HepG2 (cell line): Measurements from ENCODE around the gene HEBP1. TPM values are rescaled to one million over a fixed set of nuclear protein-coding genes. Genes with fewer than 3 reads are reported as not detected.
A peak's percentile ranks its signal among the peaks of the same experiment; 100 is the strongest.

Experiments used
- ATAC-seq: fragments of 200-7000 bp; cut with Tn5 transposase; 3 replicates; pipeline ENCODE4 v1.9.1; 2020; ENCODE audit warnings: mild to moderate bottlenecking, moderate library complexity
- BruUV-seq: library from RNA; stranded (reverse); fragments of 400-500 nt; replicated peaks from 2 replicates; lab custom pipeline; 2021; lab: Mats Ljungman, UMichigan
- CTCF ChIA-PET: fragments of 300-600 bp; formaldehyde crosslinking; extraction: SDS; loops from one replicate; lab custom pipeline; 2021; ENCODE audit warnings: low total read pairs, inconsistent platforms, low intra/inter-chr PET ratio; lab: Yijun Ruan, JAX
- POLR2A ChIA-PET: fragments of 350-600 bp; sonication (Branson Sonifier 250); formaldehyde crosslinking; loops from one replicate; lab custom pipeline; 2020; ENCODE audit warnings: antibody characterized with exemption, inconsistent platforms; lab: Yijun Ruan, JAX
- DNase-seq: peaks from one replicate; pipeline ENCODE4 v3.0.0-alpha.2; 2015; ENCODE audit warnings: low spot score
- FAIRE-seq: peaks from 3 replicates; lab custom pipeline; 2011; peaks lifted over from hg19 to GRCh38; lab: Jason Lieb, UNC
- H2AFZ ChIP-seq: one replicate; pipeline ENCODE4 v1.6.1; 2011; ENCODE audit warnings: low read length, inconsistent platforms
- H3K27ac ChIP-seq: fragments of 300-600 bp; 3 replicates; pipeline ENCODE4 v1.8.0; 2011; ENCODE audit warnings: mixed run types, mild to moderate bottlenecking, mixed read lengths, low read length, inconsistent platforms; ENCODE audit not compliant: insufficient read depth; ENCODE audit errors: extremely low read length
- H3K27me3 ChIP-seq, 2 experiments: fragments of 200-600 bp in 1 of 2; 2 replicates in 1 of 2; 3 replicates in 1 of 2; pipeline versions ENCODE4 v1.6.0 to v1.8.0; 2011; ENCODE audit warnings: low read length in 2 of 2, mild to moderate bottlenecking in 2 of 2, moderate library complexity in 2 of 2, inconsistent platforms in 1 of 2; ENCODE audit not compliant: insufficient read depth in 2 of 2, control insufficient read depth in 1 of 2
- H3K36me3 ChIP-seq, 2 experiments: fragments of 200-600 bp in 1 of 2; replicated peaks in 1 of 2; 2 replicates in 1 of 2; 3 replicates in 1 of 2; pipeline versions ENCODE4 v1.5.1 to v1.8.0; 2011; ENCODE audit warnings: low read length in 2 of 2, inconsistent platforms in 1 of 2; ENCODE audit not compliant: insufficient read depth in 2 of 2, control insufficient read depth in 1 of 2
- H3K4me1 ChIP-seq: 2 replicates; pipeline ENCODE4 v1.5.1; 2012; ENCODE audit warnings: low read length, inconsistent platforms; ENCODE audit not compliant: insufficient read depth
- H3K4me2 ChIP-seq: 2 replicates; pipeline ENCODE4 v1.6.0; 2011; ENCODE audit warnings: low read depth, low read length, inconsistent platforms
- H3K4me3 ChIP-seq, 3 experiments: fragments of 200-600 bp in 1 of 3; sonication (generic), shearing (Covaris generic) in 1 of 3; replicated peaks in 1 of 3; 2 replicates each; pipeline ENCODE4 v1.5.1; 2011 to 2016; ENCODE audit warnings: low read length in 3 of 3, inconsistent platforms in 2 of 3, low read depth in 2 of 3, mild to moderate bottlenecking in 2 of 3, control low read depth in 1 of 3, mixed read lengths in 1 of 3; ENCODE audit not compliant: insufficient read depth in 1 of 3
- H3K79me2 ChIP-seq: one replicate; pipeline ENCODE4 v1.6.1; 2011; ENCODE audit warnings: low read length, inconsistent platforms; ENCODE audit not compliant: insufficient read depth
- H3K9ac ChIP-seq: 2 replicates; pipeline ENCODE4 v1.6.0; 2011; ENCODE audit warnings: mild to moderate bottlenecking, low read depth, low read length, inconsistent platforms; ENCODE audit not compliant: insufficient read depth
- H3K9me3 ChIP-seq: 2 replicates; pipeline ENCODE4 v1.5.1; 2012; ENCODE audit warnings: mild to moderate bottlenecking, low read length
- H4K20me1 ChIP-seq: 2 replicates; pipeline ENCODE4 v1.6.0; 2011; ENCODE audit warnings: inconsistent platforms, mild to moderate bottlenecking, low read length, moderate library complexity; ENCODE audit not compliant: insufficient read depth
- ETV5 ChIP-seq: IDR thresholded peaks from 2 replicates; pipeline ENCODE4 v1.6.1; 2018; ENCODE audit warnings: missing biosample characterization, missing genetic modification reagents, inconsistent platforms, borderline replicate concordance
- NR2C2 ChIP-seq: sonication (generic); formaldehyde crosslinking; IDR thresholded peaks from 2 replicates; pipeline ENCODE4 v1.4.0; 2020; ENCODE audit warnings: missing genetic modification reagents, mild to moderate bottlenecking, moderate library complexity, borderline replicate concordance
- NR2F2 ChIP-seq: IDR thresholded peaks from 2 replicates; pipeline ENCODE4 v1.6.1; 2012; ENCODE audit warnings: low read depth, inconsistent platforms, borderline replicate concordance
- PHF21A ChIP-seq: sonication (generic); formaldehyde crosslinking; IDR thresholded peaks from 2 replicates; pipeline ENCODE4 v1.5.0; 2020; ENCODE audit warnings: mild to moderate bottlenecking, missing genetic modification reagents
- PHF5A ChIP-seq: IDR thresholded peaks from one replicate; pipeline ENCODE4 v1.6.1; 2018; ENCODE audit warnings: low read depth, missing genetic modification reagents; ENCODE audit not compliant: unreplicated experiment
- SETDB1 ChIP-seq: sonication (generic); formaldehyde crosslinking; IDR thresholded peaks from 2 replicates; pipeline ENCODE4 v1.5.1; 2020; ENCODE audit warnings: missing genetic modification reagents, mild to moderate bottlenecking, borderline replicate concordance
- ZFP90 ChIP-seq: sonication (generic); formaldehyde crosslinking; IDR thresholded peaks from 2 replicates; pipeline ENCODE4 v1.8.0; 2022; ENCODE audit warnings: missing genetic modification reagents, mild to moderate bottlenecking, inconsistent platforms, borderline replicate concordance
- ZNF232 ChIP-seq: sonication (generic); formaldehyde crosslinking; IDR thresholded peaks from 2 replicates; pipeline ENCODE4 v1.4.0; 2020; ENCODE audit warnings: missing genetic modification reagents, borderline replicate concordance
- ZNF253 ChIP-seq: sonication (generic); formaldehyde crosslinking; IDR thresholded peaks from 2 replicates; pipeline ENCODE4 v1.8.0; 2022; ENCODE audit warnings: mild to moderate bottlenecking, missing genetic modification reagents, borderline replicate concordance
- ZNF777 ChIP-seq: sonication (generic); formaldehyde crosslinking; IDR thresholded peaks from 2 replicates; pipeline ENCODE4 v1.4.0; 2020; ENCODE audit warnings: missing genetic modification reagents
- WGBS: methylation state at CpG from one replicate; pipeline ENCODE4 v1.1.6; 2017; ENCODE audit warnings: low lambda C conversion rate; 5-methylcytosine and 5-hydroxymethylcytosine counted together
- in situ Hi-C: cut with HindIII; loops from 2 replicates; pipeline ENCODE4 v1.10.0; 2017; ENCODE audit warnings: low pct_unique_long_range_greater_than_20kb; ENCODE audit not compliant: extremely low pct_ligation_motif_present
- intact Hi-C: fragments of 100-400 bp; cut with micrococcal nuclease; formaldehyde crosslinking; loops from one replicate; pipeline ENCODE4 v1.10.0; 2022; ENCODE audit not compliant: unreplicated experiment
- polyA plus RNA-seq, 8 experiments: library from polyadenylated mRNA; depleted of rRNA in 3 of 8; stranded (reverse) in 7 of 8; unstranded in 1 of 8; fragments of >200 nt; fragmentation: Illumina TruSeq in 4 of 8; extraction: Trizol in 4 of 8; gene quantifications; 2 replicates each; pipeline versions ENCODE4 v1.2.1 to v1.2.3, GENCODE V29; 2011 to 2016; ENCODE audit warnings: low read depth in 4 of 8, missing spikeins in 1 of 8, mixed read lengths in 1 of 8; ENCODE audit not compliant: insufficient read depth in 1 of 8
- total RNA-seq, 5 experiments: library from RNA; depleted of rRNA; stranded (reverse); fragments of >200 nt; fragmentation: Illumina TruSeq; extraction: Trizol; gene quantifications; 2 replicates each; pipeline ENCODE4 v1.2.3, GENCODE V29; 2016; ENCODE audit warnings: low read depth in 1 of 5
- TF ChIP-seq, protein P1 (sequence below): sonication (generic); formaldehyde crosslinking; IDR thresholded peaks from 2 replicates; pipeline ENCODE4 v1.8.1; 2022; ENCODE audit warnings: low read depth, mild to moderate bottlenecking, missing genetic modification reagents
- TF ChIP-seq, protein P2 (sequence below): sonication (generic); formaldehyde crosslinking; IDR thresholded peaks from 2 replicates; pipeline ENCODE4 v1.4.0; 2020; ENCODE audit warnings: missing genetic modification reagents
- TF ChIP-seq, protein P3 (sequence below): sonication (generic); formaldehyde crosslinking; IDR thresholded peaks from 2 replicates; pipeline ENCODE4 v1.4.0; 2020; ENCODE audit warnings: mild to moderate bottlenecking, low read depth, missing genetic modification reagents

The HEBP1 gene
- total and polyA plus RNA-seq, 2 of the 13 experiments (the other 11 are each of a cell fraction or from before 2014, with no cell fraction given), result 7.8 to 9.4 TPM

DNA sequence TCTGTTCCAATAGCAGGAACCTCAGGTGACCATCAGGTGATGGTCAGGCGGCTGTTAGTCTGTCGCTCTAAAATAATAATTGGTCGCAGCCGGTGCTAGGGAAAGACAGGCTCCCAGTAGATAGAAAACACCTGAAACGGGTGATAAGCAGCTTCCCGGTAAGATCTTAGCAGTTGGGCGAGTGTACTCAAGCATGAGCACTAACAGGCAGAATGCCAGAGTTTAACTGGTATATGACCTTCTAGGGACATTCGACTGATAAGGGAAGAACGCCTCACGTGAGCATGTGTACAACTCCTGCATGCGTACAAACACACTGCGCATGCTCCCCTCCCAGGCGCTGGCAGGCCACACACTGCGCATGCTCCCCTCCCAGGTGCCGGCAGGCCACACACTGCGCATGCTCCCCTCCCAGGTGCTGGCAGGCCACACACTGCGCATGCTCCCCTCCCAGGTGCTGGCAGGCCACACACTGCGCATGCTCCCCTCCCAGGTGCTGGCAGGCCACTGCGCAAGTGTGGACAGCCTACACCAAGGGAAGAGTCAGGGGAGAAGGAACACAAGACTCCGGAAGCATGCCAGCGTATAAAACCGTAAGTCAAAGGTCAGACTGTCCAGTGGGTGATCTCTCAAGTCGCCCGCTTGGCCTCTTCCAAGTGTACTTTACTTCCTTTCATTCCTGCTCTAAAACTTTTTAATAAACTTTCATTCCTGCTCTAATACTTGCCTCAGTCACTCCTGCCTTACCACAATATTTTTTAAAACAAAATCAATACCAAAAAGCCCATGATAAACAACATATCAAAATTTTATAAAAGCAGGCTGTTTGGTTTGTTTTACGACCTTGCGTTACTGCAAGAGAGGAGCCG, 72.6 kb downstream of the HEBP1 start:
- DNase-seq (peak; percentile 95), FAIRE-seq (peak; percentile 87), ATAC-seq (peak; percentile 97)
- no peaks in the 10 kb centered on the region for H4K20me1 ChIP-seq
- ChIA-PET POLR2A (interaction anchor here (1.0 kb wide), 1 partner anchor 20 kb away, joined by 5 read pairs; no protein-coding TSS in a partner anchor), CTCF (no interaction called here)
- BruUV-seq, result TSS peak; percentile 96
- peaks cover 0 to 6% of the 10 kb centered on the region in 2 experiments; a peak in 1 of 5 replicates for H3K36me3 ChIP-seq
- H3K4me3 ChIP-seq, result peak overlapping the region; percentile 50 to 89 (median 72)
- H3K4me1 ChIP-seq, result peaks cover 15% of the 10 kb centered on the region
- in situ Hi-C loops, result no loop called here
- H3K4me2 ChIP-seq, result peak overlapping the region; percentile 75
- no peaks in the 10 kb centered on the region for H3K79me2 ChIP-seq
- peak overlapping the region; percentile 76 for H3K27ac ChIP-seq
- H3K9me3 ChIP-seq, result no peaks in the 10 kb centered on the region
- no peaks in the 10 kb centered on the region for H3K27me3 ChIP-seq
- intact Hi-C loops, result loop anchor here (10.0 kb wide), 1 partner anchor 177 kb away; the partner anchor contains the start of gene GSG1
- H3K9ac ChIP-seq, result peak overlapping the region; percentile 81
- WGBS, result 6% methylated on average over 20 of the region's 27 CpGs
- H2AFZ ChIP-seq, result peak overlapping the region; percentile 94
- TF ChIP-seq ZNF232 (CRISPR knock-in tag) (peak; percentile 76; the same call in 1 of the 2 replicates), ZNF253 (CRISPR knock-in tag) (no peak), ETV5 (CRISPR knock-in tag) (peak; percentile 81), SETDB1 (CRISPR knock-in tag) (no peak), PHF21A (CRISPR knock-in tag) (no peak), NR2C2 (peak; percentile 92), NR2F2 (peak; percentile 44; the same call in 1 of the 2 replicates), ZNF777 (CRISPR knock-in tag) (peak; percentile 53; the same call in 1 of the 2 replicates), PHF5A (CRISPR knock-in tag) (no peak), ZFP90 (CRISPR knock-in tag) (peak; percentile 76; the same call in 1 of the 2 replicates)
- TF ChIP-seq, protein P1, sequence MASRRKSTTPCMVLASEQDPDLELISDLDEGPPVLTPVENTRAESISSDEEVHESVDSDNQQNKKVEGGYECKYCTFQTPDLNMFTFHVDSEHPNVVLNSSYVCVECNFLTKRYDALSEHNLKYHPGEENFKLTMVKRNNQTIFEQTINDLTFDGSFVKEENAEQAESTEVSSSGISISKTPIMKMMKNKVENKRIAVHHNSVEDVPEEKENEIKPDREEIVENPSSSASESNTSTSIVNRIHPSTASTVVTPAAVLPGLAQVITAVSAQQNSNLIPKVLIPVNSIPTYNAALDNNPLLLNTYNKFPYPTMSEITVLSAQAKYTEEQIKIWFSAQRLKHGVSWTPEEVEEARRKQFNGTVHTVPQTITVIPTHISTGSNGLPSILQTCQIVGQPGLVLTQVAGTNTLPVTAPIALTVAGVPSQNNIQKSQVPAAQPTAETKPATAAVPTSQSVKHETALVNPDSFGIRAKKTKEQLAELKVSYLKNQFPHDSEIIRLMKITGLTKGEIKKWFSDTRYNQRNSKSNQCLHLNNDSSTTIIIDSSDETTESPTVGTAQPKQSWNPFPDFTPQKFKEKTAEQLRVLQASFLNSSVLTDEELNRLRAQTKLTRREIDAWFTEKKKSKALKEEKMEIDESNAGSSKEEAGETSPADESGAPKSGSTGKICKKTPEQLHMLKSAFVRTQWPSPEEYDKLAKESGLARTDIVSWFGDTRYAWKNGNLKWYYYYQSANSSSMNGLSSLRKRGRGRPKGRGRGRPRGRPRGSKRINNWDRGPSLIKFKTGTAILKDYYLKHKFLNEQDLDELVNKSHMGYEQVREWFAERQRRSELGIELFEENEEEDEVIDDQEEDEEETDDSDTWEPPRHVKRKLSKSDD (CRISPR knock-in tag), result no peak
- TF ChIP-seq, protein P2, sequence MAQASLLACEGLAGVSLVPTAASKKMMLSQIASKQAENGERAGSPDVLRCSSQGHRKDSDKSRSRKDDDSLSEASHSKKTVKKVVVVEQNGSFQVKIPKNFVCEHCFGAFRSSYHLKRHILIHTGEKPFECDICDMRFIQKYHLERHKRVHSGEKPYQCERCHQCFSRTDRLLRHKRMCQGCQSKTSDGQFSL (CRISPR knock-in tag), result no peak
- TF ChIP-seq, protein P3, sequence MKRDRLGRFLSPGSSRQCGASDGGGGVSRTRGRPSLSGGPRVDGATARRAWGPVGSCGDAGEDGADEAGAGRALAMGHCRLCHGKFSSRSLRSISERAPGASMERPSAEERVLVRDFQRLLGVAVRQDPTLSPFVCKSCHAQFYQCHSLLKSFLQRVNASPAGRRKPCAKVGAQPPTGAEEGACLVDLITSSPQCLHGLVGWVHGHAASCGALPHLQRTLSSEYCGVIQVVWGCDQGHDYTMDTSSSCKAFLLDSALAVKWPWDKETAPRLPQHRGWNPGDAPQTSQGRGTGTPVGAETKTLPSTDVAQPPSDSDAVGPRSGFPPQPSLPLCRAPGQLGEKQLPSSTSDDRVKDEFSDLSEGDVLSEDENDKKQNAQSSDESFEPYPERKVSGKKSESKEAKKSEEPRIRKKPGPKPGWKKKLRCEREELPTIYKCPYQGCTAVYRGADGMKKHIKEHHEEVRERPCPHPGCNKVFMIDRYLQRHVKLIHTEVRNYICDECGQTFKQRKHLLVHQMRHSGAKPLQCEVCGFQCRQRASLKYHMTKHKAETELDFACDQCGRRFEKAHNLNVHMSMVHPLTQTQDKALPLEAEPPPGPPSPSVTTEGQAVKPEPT, result no peak
